AG10803 (cell line): Measurements from ENCODE around the gene LSAMP.
"Not testable (repeated sequence)": the region's sequence is repeated elsewhere in the genome, so short reads cannot be mapped to it uniquely, and the experiment has no call there.

Source experiments
- DNase-seq: peaks from one replicate; pipeline ENCODE4 v3.0.0; 2010; ENCODE audit warnings: low read depth
- H3K4me3 ChIP-seq: 2 replicates; pipeline ENCODE4 v1.5.1; 2011; ENCODE audit warnings: mild to moderate bottlenecking, low read length, control low read depth
- TF ChIP-seq, protein P1 (sequence below): conservative IDR thresholded peaks from 2 replicates; pipeline ENCODE4 v1.5.1; 2011; ENCODE audit warnings: mild to moderate bottlenecking, low read length, control low read depth, inconsistent platforms

Gene LSAMP

DNA sequence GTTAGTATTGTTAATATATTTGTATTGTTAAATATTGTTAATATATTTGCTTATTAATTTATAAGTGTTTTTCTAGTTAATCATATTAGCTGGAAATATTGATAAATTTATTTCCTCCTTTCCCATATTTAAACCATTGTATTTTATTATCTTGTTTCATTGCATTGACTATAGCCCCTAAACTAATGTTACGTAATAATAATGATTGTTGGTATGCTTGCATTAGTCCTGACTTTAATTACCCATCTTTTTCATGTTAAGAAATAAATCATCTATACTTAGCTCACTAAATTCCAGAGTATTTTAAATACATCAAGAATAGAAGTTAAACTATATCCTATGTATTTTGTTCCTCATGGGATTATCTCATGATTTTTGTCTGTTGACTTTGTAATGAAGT, 368.2 kb downstream of the LSAMP start:
- DNase-seq, result no peak
- no peak overlapping the region for H3K4me3 ChIP-seq
- TF ChIP-seq, protein P1, sequence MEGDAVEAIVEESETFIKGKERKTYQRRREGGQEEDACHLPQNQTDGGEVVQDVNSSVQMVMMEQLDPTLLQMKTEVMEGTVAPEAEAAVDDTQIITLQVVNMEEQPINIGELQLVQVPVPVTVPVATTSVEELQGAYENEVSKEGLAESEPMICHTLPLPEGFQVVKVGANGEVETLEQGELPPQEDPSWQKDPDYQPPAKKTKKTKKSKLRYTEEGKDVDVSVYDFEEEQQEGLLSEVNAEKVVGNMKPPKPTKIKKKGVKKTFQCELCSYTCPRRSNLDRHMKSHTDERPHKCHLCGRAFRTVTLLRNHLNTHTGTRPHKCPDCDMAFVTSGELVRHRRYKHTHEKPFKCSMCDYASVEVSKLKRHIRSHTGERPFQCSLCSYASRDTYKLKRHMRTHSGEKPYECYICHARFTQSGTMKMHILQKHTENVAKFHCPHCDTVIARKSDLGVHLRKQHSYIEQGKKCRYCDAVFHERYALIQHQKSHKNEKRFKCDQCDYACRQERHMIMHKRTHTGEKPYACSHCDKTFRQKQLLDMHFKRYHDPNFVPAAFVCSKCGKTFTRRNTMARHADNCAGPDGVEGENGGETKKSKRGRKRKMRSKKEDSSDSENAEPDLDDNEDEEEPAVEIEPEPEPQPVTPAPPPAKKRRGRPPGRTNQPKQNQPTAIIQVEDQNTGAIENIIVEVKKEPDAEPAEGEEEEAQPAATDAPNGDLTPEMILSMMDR, result no peak

DNA sequence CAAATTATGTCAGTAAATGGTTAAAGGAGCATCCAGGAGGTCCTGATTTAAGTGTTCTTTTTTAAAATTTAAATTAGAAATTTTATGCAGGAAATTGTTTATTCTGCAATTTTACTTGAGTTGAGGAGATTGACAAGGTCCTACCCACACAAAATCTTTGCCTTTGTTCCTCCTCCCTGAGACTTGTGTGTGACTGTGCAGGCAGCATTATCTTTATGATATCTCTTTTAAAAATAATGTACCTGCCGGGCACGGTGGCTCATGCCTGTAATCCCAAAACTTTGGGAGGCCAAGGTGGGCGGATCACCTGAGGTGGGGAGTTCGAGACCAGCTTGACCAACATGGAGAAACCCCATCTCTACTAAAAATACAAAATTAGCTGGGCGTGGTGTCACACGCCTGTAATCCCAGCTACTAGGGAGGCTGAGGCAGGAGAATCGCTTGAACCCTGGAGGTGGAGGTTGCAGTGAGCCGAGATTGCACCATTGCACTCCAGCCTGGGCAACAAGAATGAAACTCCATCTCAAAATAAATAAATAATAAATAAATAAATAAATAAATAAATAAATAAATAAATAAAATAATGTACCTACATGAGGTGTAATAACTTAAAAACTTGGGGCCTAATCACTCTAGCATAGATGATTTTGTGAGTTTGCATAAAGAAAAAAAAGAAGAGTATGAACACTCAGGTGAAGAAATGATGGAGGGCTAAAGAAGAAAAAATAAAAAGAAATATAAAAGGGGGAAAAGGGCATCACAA, 374.6 kb downstream of the LSAMP start:
- not testable (repeated sequence) for H3K4me3 ChIP-seq, DNase-seq

DNA sequence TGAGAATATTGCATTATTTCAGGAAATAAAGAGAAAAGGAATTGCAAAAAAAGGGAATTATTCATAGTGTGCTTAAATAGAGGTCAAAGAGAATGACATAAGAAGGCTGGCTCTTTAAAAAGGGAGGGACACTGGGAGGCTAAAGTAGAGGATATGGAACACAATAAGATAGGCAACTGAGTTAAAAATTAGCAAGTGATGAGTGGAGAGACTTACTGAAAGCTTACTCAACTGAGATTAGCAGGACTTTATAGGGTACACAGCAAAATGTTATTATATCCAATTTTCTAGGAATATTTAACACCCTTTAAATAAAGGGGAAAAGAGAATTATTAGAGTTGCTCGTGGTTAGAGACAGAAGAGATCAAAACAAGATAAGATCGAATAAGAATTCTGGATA, 375.2 kb downstream of the LSAMP start:
- no peak for DNase-seq
- H3K4me3 ChIP-seq, result no peak overlapping the region
- TF ChIP-seq, protein P1, result no peak

DNA sequence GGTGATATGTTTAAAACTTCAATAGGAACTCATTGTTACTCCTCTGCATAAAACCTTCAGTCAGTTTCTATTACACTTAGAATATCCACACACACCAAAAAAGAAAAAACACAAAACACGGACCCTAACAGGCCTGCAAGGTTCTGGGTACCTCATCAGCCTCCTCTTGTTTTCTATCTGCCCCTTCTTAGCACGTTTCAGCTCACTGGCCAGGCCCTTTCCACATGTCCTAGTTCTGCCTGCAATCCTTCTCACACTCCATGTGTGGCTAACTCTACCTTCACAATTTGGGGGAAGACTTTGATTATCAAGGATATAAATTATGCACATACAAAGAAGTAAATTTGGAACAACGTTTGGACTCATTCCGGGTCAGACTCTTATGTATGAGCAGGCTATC, 376.3 kb downstream of the LSAMP start:
- TF ChIP-seq, protein P1, result no peak
- no peak overlapping the region for H3K4me3 ChIP-seq
- DNase-seq, result no peak

DNA sequence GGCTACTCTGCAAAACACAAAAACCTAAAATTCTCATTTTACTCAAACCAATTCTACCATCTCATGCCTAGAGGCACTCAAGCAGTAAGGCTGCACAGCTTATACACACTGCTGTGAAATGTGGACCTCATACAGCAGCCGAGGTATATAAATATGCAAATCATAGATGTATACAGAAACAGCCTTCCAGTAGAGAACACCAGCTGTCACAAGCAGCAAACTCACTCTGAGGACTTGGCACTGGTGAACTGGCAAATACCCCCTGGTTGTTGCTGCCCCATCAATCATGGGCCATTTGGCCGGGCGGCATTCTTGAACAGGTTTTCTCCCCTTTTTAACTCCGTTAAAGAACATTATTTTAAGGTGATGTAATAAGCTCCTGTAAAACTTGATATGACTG, 378.0 kb downstream of the LSAMP start:
- H3K4me3 ChIP-seq, result no peak overlapping the region
- DNase-seq, result no peak
- TF ChIP-seq, protein P1, result no peak

DNA sequence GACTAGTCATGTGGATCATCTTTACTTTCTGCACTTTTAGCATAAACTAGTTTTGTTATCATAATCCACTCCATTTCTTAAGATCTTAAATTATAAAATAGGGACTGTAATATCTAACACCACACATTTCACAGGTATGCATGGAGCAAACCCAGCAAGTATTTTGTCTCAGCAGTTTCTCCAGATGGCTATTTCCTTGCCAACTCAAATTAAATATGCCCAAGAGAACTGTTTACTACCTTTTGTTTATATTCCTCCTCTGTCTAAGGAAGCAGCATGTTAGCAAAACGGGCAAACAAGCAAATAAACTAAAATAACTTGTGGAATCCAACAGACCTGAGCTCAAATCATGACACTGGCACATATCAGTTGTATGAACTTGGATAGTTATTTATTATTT, 379.8 kb downstream of the LSAMP start:
- TF ChIP-seq, protein P1, result no peak
- DNase-seq, result no peak
- H3K4me3 ChIP-seq, result no peak overlapping the region

DNA sequence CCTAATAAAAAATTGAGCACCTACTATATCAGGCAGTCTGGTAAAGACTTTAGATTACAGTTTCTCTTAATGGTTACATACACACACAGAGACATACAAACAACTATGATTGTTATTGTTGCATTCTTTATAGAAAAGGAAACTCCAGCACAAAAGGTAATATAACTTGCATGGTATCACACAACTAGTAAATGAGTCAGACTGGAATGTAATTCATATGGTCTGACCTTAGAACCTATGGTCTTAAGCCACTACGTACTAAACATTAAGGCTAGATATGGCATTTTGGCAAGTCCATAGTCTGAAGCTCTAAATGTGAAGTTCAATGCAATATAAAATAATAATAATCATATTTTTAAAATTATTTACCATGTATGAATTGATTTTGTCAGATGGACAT, 380.6 kb downstream of the LSAMP start:
- no peak overlapping the region for H3K4me3 ChIP-seq
- TF ChIP-seq, protein P1, result no peak
- DNase-seq, result no peak
